ENCODE data around the gene CLN6.
"Not testable (repeated sequence)": the region's sequence is repeated elsewhere in the genome, so short reads cannot be mapped to it uniquely, and the experiment has no call there.

CLN6 gene

GRCh38 chr15:68190048-68190447 is 39.5 kb downstream of the CLN6 start:
- DNase-seq (ENCODE audit: low spot score) = no peak

GRCh38 chr15:68188647-68189046 is 40.9 kb downstream of the CLN6 start:
- DNase-seq (ENCODE audit: low spot score) = no peak

GRCh38 chr15:68187559-68187958 is 42.0 kb downstream of the CLN6 start:
- peak; percentile 71 for DNase-seq (ENCODE audit: low spot score)

GRCh38 chr15:68186671-68187397 is 42.7 kb downstream of the CLN6 start:
- DNase-seq (ENCODE audit: low spot score) = peak; percentile 74

GRCh38 chr15:68184616-68185480 is 44.7 kb downstream of the CLN6 start:
- DNase-seq (ENCODE audit: low spot score) = no peak

- DNase-seq (ENCODE audit: low spot score) = no peak
Measured at GRCh38 chr15:68183616-68184315, 45.8 kb downstream of the CLN6 start.

GRCh38 chr15:68177742-68178141 is 51.8 kb downstream of the CLN6 start:
- DNase-seq (ENCODE audit: low spot score) = peak; percentile 35

GRCh38 chr15:68176601-68177000 is 52.9 kb downstream of the CLN6 start:
- peak; percentile 24 for DNase-seq (ENCODE audit: low spot score)

- DNase-seq (ENCODE audit: low spot score) = no peak
Measured at GRCh38 chr15:68175526-68175925, 54.0 kb downstream of the CLN6 start.

GRCh38 chr15:68173119-68173518 is 56.4 kb downstream of the CLN6 start:
- DNase-seq (ENCODE audit: low spot score) = no peak

- DNase-seq (ENCODE audit: low spot score) = not testable (repeated sequence)
Measured at GRCh38 chr15:68172037-68172436, 57.5 kb downstream of the CLN6 start.

GRCh38 chr15:68166847-68167246 is 62.7 kb downstream of the CLN6 start:
- no peak for DNase-seq (ENCODE audit: low spot score)

GRCh38 chr15:68163191-68163590 is 66.3 kb downstream of the CLN6 start:
- DNase-seq (ENCODE audit: low spot score) = no peak

GRCh38 chr15:68158046-68158628 is 71.4 kb downstream of the CLN6 start:
- DNase-seq (ENCODE audit: low spot score) = no peak

- no peak for DNase-seq (ENCODE audit: low spot score)
Measured at GRCh38 chr15:68157074-68157473, 72.5 kb downstream of the CLN6 start.

Measured in AG08395 (cell line).